IPS DF 4.7 (cell line): ENCODE data around the gene SIT1.

Experiments used
- DNase-seq: peaks from one replicate; pipeline ENCODE4 v3.0.0-alpha.2; 2013; ENCODE audit warnings: low spot score; ENCODE audit errors: extremely low read depth

The SIT1 gene

GRCh38 chr9:35650341-35651158, at the start of gene SIT1:
Gene SIT1, minus strand, starts transcription at chr9:35650931. Its CDS starts 78 bp downstream, at chr9:35650853.
- DNase-seq, result no peak

GRCh38 chr9:35700031-35700430, 49.3 kb upstream of the SIT1 start:
- no peak for DNase-seq

- no peak for DNase-seq
These were observed 47.5 kb upstream of the SIT1 start for GRCh38 chr9:35698231-35698630.

DNA sequence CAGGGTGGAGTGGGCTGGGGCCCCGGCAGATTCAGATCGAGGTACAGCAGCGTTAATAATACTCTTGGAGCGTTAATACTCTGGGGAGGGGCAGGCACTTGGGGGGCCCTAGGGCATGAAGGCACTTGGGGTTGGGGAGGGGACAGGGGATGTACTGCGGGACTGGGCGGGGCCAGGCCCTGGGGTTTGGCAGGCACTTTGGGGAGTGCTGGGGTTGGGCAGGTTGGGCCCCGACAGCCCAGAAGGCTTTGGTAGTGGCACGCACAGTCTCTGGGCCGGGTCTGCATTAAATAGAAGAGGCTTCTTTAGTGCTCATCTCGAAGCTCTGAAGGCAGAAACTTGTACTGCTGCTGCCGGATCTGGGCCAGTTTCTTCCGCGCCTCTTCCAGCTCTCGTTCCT, 46.8 kb upstream of the SIT1 start:
- DNase-seq, result no peak

DNA sequence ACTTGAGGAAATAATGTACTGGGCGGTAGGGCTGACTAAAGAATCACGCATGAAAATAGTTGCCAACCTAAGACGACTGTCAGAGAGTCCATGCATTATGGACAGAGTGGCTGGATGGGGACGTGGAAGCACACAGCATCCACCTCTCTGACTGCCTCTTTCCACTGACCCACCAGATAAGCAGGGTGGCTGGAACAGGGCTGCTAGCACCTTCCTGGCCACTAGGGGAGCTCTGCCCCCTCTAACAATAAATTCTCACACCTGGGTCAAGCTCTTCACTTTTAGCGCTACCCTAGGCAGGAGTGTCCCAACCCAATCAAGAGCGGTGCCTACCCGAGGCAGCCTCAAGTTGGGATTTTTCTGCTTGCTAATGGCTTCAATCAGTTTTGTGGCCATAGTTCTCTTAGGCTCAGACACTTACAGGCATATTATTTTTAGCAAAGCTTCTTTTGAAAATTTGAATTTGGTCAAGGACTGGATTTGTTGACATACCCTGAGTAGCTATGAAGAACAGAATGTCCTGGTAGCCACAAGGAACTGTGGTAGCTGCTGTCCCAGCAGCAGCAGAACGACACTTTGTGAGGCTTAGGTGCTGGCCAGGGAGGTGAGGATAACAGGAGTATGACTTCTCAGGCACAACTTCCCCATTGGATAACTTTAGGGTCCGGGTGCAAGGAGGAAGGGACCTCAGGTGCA, 45.9 kb upstream of the SIT1 start:
- DNase-seq, result no peak

- no peak for DNase-seq
These were observed 45.2 kb upstream of the SIT1 start for GRCh38 chr9:35695943-35696401.

DNA sequence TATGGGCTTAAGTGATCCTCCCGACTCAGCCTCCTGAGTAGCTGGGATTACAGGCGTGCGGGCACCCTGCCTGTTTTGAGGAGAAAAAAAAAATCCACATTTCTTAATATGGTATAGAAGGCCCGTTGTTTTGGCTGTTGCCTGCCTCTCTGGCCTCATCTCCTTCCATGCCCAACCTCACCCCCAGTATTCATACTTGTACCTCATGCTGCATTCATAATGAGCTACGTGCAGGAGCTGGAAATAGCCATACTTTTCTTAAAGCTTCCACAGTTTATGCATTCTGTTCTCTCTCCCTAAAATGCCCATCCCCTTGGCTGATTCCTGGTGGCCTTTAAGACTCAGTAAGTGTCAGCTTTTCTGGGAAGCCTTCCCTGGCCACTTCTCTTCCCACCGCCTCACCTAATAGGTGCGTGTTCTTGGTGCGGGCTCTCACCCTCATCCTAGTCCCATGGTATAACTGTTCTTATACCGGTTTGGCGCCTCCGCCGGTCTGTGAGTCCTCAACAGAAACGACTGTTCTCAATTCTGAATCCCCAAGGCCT, 41.1 kb upstream of the SIT1 start:
- DNase-seq, result no peak

DNA sequence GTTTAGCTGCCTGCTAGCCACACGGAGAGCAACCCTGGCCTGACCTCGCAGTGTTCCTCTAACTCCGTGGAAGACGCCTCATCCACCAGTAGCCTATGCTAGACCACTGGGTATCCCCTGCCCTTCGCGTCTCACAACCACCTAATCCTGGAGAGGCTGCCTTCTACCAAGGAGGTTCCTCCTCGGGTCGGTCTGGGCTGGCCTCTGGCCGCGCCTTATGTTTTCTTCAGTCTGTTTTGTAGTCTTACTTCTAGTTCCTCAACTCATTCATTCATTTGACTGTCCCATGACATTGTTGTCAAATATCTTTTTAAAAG, 40.6 kb upstream of the SIT1 start:
- no peak for DNase-seq

DNA sequence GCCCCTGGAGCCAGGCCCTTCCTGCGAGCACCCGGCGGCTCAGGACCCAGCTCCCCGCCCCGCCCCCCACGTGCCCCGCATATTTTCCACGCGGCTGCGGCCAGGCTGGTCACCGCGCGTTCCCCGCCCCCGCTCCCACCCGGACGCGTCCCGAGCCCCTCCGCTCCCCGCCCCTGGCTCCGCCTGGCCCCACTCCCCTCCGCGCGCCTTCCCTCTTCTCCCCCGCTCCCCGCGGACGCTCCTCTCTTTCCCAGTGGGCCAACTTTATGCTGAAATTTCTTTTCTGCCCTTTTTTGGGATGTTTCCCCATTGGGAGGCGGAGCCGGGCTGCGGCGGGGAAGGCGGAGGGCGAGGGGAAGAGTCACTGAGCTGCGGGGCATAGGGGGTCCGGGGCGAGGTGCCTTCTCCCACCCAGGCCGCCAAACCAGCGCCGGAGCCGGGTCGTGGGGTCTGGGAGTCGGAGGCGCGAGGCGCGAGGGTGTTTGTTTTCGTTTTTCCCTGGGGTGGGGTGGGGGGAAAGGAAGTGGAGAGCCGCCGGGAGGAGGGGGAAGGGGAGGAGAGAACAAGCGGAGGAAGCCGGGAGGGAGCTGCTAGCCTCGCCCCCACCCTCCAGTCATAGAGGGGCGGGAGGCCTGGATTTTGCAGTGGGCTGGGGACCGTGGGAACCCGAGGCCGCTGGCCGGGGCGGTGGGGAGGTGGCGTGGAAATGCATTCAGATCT, 40.0 kb upstream of the SIT1 start:
- no peak for DNase-seq

DNA sequence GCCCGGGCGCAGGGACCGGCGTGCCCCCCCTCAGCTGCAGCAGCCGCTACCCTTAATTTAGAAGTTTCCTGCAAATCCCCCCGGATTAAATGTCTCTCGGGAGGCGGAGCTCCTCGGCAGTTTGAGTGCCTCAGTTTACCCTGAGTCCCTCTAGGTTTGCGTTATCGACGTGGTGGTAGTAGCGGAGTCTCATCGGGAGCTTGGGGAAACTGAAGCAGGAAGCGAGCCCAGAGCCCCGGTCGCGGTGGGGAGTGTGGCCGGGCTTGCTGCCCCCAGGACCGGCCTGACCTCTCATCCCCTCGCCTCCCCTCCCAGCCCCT, 39.5 kb upstream of the SIT1 start:
- no peak for DNase-seq

DNA sequence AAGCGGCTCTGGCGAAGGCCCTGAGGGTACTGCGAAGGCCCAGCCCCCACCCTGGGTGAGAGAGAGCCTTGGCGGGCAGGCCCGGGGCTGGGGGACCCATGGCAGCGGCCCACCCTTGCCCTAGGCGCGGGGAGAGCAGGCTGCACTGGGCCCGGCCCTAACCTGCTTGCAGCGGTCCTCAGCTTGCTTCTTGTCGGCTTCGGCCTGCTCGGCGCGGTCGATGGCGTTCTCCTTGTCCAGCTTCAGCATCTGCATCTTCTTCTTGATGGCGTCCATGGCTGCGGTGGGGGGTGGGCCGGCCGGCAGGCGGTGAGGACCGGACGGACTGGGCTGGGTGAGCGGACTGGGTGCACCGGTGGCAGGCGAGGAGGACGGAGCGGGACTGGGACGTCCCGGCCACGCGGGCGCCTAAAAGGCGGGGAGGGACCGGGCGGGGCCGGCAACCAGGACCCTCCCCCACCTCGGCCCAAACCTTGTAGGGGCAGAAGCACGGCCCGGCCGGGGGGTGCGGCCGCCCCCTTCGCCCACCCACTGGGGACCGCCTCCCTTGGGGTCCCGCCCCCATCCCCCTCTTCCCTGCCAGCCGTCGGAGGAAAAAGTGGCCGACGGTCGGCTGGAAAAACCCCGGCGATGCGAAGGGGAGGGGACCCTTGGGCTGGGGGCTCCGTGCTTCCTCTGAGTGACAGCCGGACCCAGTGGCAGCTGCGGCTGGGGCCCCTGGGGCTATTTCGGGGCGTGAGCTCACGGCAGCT, 39.0 kb upstream of the SIT1 start, which contains the start of gene TPM2:
TSS of gene TPM2 (minus strand) at position 384 of the 752 bp plus-strand sequence. CDS start at position 276, 108 bp downstream.
- DNase-seq, result no peak

- no peak for DNase-seq
These were observed 38.1 kb upstream of the SIT1 start for GRCh38 chr9:35688558-35689541.

DNA sequence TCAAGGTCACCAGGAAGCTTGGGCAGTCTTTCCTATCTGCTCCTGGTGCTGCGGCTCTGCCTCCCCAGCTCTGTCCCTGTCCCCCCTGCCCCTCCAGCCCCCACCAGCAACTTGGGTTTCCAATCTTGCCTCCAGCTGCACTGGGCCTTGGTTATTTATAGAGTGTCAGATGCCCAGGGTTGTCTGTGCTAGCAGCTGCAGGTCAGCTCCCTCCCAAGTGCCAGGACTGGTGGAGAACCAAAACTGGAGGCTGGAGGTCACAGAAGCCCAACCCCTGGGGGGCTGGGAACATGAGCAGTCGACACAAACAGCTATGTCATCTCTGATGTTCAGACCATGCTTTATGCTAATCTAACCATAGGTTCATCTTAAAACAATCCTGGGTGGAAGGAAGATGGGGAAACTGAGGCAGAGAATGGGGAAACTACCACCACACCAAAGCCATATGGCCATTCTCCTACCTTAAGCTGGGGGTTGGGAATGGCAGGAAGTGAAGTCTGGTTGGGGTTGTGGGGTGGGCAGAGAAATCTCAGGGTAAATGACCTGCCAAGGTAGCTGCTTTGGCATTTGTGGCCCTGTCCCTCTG, 37.3 kb upstream of the SIT1 start:
- no peak for DNase-seq

DNA sequence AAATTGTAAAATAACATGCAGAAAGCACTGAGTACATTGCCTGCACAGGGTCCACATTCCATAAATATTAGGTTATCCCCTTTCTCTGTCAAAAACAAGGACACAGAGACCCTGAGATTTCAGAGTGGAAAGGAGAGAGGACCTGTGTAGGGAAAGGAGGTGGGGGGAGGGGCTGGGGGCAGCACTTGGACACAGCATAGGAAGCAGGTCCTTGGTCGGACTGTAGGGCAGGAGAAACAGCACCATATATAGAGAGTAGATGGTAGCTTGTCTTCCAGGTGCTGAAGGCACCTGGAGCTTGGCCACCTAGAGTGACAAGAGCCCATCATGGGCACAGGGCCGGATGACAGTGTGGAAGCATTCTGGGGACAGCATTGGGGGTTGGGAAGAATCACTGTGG, 36.6 kb upstream of the SIT1 start:
- no peak for DNase-seq

- no peak for DNase-seq
These were observed 35.8 kb upstream of the SIT1 start for GRCh38 chr9:35686222-35687203.

DNA sequence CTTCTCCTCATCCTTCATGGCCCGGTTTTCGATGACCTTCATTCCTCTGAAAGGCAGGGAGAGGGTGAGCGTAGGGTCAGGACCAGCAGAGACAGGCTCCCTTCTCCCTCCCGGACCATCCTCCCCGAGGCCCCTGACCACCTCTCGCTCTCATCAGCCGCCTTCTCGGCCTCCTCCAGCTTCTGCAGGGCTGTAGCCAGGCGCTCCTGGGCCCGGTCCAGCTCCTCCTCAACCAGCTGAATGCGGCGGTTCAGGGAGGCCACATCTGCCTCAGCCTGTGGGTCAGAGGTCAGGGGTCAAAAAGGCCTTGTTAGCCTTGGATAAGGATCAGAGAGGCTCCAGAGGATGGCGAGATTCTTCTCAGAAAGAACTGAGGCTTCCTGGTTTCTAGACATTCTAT, 34.8 kb upstream of the SIT1 start:
- DNase-seq, result no peak

DNA sequence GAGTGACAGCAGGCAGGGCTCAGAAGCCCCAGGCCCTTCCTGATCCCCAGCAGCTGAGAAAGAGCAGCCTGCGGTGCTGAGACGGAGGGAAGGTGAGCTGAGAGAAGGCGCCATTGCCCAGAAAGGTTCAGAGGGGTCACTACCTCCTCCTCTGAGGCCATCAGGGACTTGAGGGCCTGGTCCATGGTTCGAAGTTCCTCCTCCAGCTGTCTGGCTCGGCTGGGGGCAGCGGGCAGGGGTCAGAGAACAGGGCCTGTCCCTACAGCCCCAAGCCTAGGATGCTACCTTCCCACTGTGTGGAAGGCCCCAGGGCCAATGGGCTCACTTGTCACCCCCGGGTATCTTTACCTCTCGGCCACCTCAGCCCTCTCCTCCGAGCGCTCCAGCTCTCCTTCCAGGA, 34.2 kb upstream of the SIT1 start:
- DNase-seq, result no peak

DNA sequence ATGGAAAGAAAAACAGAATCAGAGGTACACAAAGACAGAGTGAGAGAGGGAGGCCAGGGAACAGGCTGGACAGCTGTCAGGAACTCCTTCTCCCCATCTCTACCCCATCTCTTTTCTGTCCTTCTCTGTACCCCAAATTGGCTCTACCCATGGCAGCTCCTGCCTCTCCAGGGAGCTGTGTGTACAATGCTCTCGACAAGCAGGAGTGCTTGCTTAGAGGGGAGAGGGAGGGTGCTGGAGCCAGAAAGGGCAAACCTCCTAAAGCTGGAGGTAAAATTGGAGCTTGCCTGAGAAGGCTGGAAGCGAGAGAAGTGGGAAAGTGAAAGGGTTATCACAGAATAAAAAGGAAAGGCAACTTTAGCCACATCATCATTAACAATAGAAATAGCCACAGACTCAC, 32.6 kb upstream of the SIT1 start:
- no peak for DNase-seq
